GM12801 (cell line): ENCODE data around the gene BBOF1.

Source experiments
- CTCF ChIP-seq: IDR thresholded peaks from one replicate; pipeline ENCODE4 v1.5.1; 2011; ENCODE audit warnings: control low read depth; ENCODE audit not compliant: insufficient read length; ENCODE audit errors: extremely low read depth

BBOF1 gene, protein sequence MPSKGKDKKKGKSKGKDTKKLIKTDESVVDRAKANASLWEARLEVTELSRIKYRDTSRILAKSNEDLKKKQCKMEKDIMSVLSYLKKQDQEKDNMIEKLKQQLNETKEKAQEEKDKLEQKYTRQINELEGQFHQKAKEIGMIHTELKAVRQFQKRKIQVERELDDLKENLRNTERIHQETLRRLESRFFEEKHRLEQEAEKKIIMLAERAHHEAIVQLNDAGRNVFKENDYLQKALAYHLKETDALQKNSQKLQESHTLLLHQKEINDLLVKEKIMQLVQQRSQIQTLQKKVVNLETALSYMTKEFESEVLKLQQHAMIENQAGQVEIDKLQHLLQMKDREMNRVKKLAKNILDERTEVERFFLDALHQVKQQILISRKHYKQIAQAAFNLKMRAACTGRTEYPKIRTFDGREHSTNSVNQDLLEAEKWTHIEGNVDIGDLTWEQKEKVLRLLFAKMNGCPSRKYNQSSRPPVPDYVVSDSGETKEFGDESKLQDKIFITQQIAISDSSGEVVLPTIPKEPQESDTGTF

GRCh38 chr14:74018586-74019407, at the start of gene BBOF1, which contains the start of gene ENTPD5:
TSS of gene BBOF1 (plus strand) at chr14:74019349. CDS start at chr14:74019479, 130 bp downstream.
TSS of gene ENTPD5 (minus strand) at chr14:74019288. CDS start at chr14:73988102, 31,186 bp downstream.
- no peak for TF ChIP-seq CTCF

DNA sequence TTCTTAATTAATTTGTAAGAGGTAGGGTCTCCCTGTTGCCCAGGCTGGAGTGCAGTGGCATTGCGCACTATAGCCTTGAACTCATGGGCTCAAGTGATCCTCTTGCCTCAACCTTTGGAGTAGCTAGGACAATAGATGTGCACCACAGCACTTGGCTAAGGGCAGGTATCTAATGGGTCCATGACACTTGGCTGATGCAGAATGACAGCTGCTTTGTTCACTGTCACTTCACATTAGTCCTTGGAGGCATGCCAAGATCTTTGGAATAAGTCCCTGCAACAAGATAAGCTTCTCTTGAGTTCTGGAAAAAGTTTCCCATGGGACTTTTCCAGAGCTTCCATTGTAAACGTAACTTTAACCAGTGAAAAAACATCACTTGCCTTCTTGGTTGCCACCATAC, 45.7 kb upstream of the BBOF1 start:
- no peak for TF ChIP-seq CTCF

DNA sequence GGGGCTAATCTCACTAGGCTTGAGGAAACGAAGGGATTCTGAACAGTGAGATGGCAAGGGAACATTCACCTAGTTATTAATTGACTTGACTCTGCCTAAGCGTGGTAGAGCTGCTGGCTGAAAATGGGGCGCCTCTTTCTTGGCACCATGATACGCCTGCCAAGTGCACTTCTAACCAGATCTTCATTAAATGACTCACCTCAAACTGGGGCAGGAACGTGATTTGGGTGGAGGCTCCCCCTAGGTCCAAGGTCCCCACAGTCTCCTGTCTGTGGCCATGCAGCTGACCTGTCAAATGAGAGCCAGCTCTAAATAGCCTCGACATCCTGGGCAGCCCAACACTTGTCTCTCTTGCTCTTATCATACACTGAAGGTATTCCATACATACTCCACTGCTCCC, 43.0 kb upstream of the BBOF1 start:
- TF ChIP-seq CTCF = no peak

GRCh38 chr14:73977896-73978295, 41.3 kb upstream of the BBOF1 start:
- TF ChIP-seq CTCF = no peak

- no peak for TF ChIP-seq CTCF
Measured at GRCh38 chr14:73988065-73988464, 31.1 kb upstream of the BBOF1 start.

- TF ChIP-seq CTCF = no peak
Measured at GRCh38 chr14:73991092-73991491, 28.1 kb upstream of the BBOF1 start.

GRCh38 chr14:73995977-73996378, 23.2 kb upstream of the BBOF1 start:
- no peak for TF ChIP-seq CTCF
